HepG2 (cell line): ENCODE measurements around the gene TEAD4. TPM values are rescaled to one million over a fixed set of nuclear protein-coding genes. Genes with fewer than 3 reads are reported as not detected.

ENCODE experiments used
- CENPBD1 ChIP-seq: sonication (generic); formaldehyde crosslinking; IDR thresholded peaks from 2 replicates; pipeline ENCODE4 v1.8.0; 2022; ENCODE audit warnings: missing genetic modification reagents, low read depth, mild to moderate bottlenecking, borderline replicate concordance
- GPN1 ChIP-seq: sonication (generic); formaldehyde crosslinking; IDR thresholded peaks from 2 replicates; pipeline ENCODE4 v1.5.1; 2020; ENCODE audit warnings: missing genetic modification reagents, borderline replicate concordance
- HNRNPL ChIP-seq: fragments of 200-400 bp; formaldehyde crosslinking; IDR thresholded peaks from 2 replicates; pipeline ENCODE4 v1.6.1; 2017; ENCODE audit warnings: mild to moderate bottlenecking, low read depth, low read length
- HOXA3 ChIP-seq: sonication (generic); formaldehyde crosslinking; IDR thresholded peaks from 2 replicates; pipeline ENCODE4 v1.5.0; 2020; ENCODE audit warnings: missing genetic modification reagents
- SALL1 ChIP-seq: sonication (generic); formaldehyde crosslinking; IDR thresholded peaks from 2 replicates; pipeline ENCODE4 v1.8.0; 2022; ENCODE audit warnings: mild to moderate bottlenecking, missing genetic modification reagents
- TAF1 ChIP-seq: sonication (generic); formaldehyde crosslinking; IDR thresholded peaks from 2 replicates; pipeline ENCODE4 v1.4.0; 2020; ENCODE audit warnings: missing genetic modification reagents
- TCF12 ChIP-seq, 2 experiments: fragments of 450-650 bp in 1 of 2; sonication (generic) in 1 of 2; formaldehyde crosslinking in 1 of 2; IDR thresholded peaks; 2 replicates each; pipeline versions ENCODE4 v1.6.1 to v1.8.0; 2017 to 2022; ENCODE audit warnings: antibody characterized with exemption in 1 of 2, mild to moderate bottlenecking in 1 of 2, missing genetic modification reagents in 1 of 2, moderate library complexity in 1 of 2
- THAP7 ChIP-seq: sonication (generic); formaldehyde crosslinking; IDR thresholded peaks from 2 replicates; pipeline ENCODE4 v1.8.1; 2023; ENCODE audit warnings: mild to moderate bottlenecking, missing genetic modification reagents
- THAP9 ChIP-seq: sonication (generic); formaldehyde crosslinking; IDR thresholded peaks from 2 replicates; pipeline ENCODE4; 2020; ENCODE audit warnings: missing genetic modification reagents, mild to moderate bottlenecking, borderline replicate concordance
- ZBED4 ChIP-seq: sonication (generic); formaldehyde crosslinking; IDR thresholded peaks from 2 replicates; pipeline ENCODE4 v1.4.0; 2020; ENCODE audit warnings: missing genetic modification reagents, borderline replicate concordance
- ZNF329 ChIP-seq: sonication (generic); formaldehyde crosslinking; IDR thresholded peaks from 2 replicates; pipeline ENCODE4 v1.9.0; 2021; ENCODE audit warnings: low read depth, mild to moderate bottlenecking, missing genetic modification reagents
- ZNF331 ChIP-seq: sonication (generic); formaldehyde crosslinking; IDR thresholded peaks from 2 replicates; pipeline ENCODE4 v1.4.0; 2020; ENCODE audit warnings: missing genetic modification reagents
- ZNF362 ChIP-seq: sonication (generic); formaldehyde crosslinking; IDR thresholded peaks from 2 replicates; pipeline ENCODE4 v1.4.0; 2020; ENCODE audit warnings: missing genetic modification reagents, mild to moderate bottlenecking, borderline replicate concordance
- ZNF430 ChIP-seq: sonication (generic); formaldehyde crosslinking; IDR thresholded peaks from 2 replicates; pipeline ENCODE4 v1.9.0; 2021; ENCODE audit warnings: mild to moderate bottlenecking, missing genetic modification reagents
- ZNF710 ChIP-seq: sonication (generic); formaldehyde crosslinking; IDR thresholded peaks from 2 replicates; pipeline ENCODE4 v1.5.0; 2020; ENCODE audit warnings: mild to moderate bottlenecking, missing genetic modification reagents, borderline replicate concordance
- polyA plus RNA-seq, 8 experiments: library from polyadenylated mRNA; depleted of rRNA in 3 of 8; stranded (reverse) in 7 of 8; unstranded in 1 of 8; fragments of >200 nt; fragmentation: Illumina TruSeq in 4 of 8; extraction: Trizol in 4 of 8; gene quantifications; 2 replicates each; pipeline versions ENCODE4 v1.2.1 to v1.2.3, GENCODE V29; 2011 to 2016; ENCODE audit warnings: low read depth in 4 of 8, missing spikeins in 1 of 8, mixed read lengths in 1 of 8; ENCODE audit not compliant: insufficient read depth in 1 of 8
- total RNA-seq, 5 experiments: library from RNA; depleted of rRNA; stranded (reverse); fragments of >200 nt; fragmentation: Illumina TruSeq; extraction: Trizol; gene quantifications; 2 replicates each; pipeline ENCODE4 v1.2.3, GENCODE V29; 2016; ENCODE audit warnings: low read depth in 1 of 5

The TEAD4 gene
- total and polyA plus RNA-seq, 2 of the 13 experiments (the other 11 are each of a cell fraction or from before 2014, with no cell fraction given): 45.0 to 69.4 TPM

- TF ChIP-seq THAP9 (CRISPR knock-in tag) (no peak), THAP7 (CRISPR knock-in tag) (peak; percentile 50; the same call in 1 of the 2 replicates), ZNF329 (CRISPR knock-in tag) (peak; percentile 46; the same call in 1 of the 2 replicates), CENPBD1 (CRISPR knock-in tag) (no peak), ZBED4 (0 out of 2 replicates have a peak, but pooled peaks have one; percentile 42), HOXA3 (CRISPR knock-in tag) (0 out of 2 replicates have a peak, but pooled peaks have one; percentile 24), ZNF430 (CRISPR knock-in tag) (0 out of 2 replicates have a peak, but pooled peaks have one; percentile 63), TAF1 (CRISPR knock-in tag) (peak; percentile 76; the same call in 1 of the 2 replicates), GPN1 (CRISPR knock-in tag) (no peak), HNRNPL (peak; percentile 94), ZNF362 (CRISPR knock-in tag) (no peak), SALL1 (CRISPR knock-in tag) (peak; percentile 54; the same call in 1 of the 2 replicates), TCF12 (IDR thresholded peaks at IDR 0.05) (no peak), TCF12 (CRISPR knock-in tag; IDR thresholded peaks at IDR 0.05) (0 out of 2 replicates have a peak, but pooled peaks have one; percentile 47), ZNF710 (peak; percentile 54; the same call in 1 of the 2 replicates), ZNF331 (CRISPR knock-in tag) (peak; percentile 30; the same call in 1 of the 2 replicates)
Observed at GRCh38 chr12:3076730-3077571, 117.8 kb downstream of the TEAD4 start, which contains the start of gene TSPAN9 (continued).
